Measurements from ENCODE around the gene TMEFF2.

The TMEFF2 gene

DNA sequence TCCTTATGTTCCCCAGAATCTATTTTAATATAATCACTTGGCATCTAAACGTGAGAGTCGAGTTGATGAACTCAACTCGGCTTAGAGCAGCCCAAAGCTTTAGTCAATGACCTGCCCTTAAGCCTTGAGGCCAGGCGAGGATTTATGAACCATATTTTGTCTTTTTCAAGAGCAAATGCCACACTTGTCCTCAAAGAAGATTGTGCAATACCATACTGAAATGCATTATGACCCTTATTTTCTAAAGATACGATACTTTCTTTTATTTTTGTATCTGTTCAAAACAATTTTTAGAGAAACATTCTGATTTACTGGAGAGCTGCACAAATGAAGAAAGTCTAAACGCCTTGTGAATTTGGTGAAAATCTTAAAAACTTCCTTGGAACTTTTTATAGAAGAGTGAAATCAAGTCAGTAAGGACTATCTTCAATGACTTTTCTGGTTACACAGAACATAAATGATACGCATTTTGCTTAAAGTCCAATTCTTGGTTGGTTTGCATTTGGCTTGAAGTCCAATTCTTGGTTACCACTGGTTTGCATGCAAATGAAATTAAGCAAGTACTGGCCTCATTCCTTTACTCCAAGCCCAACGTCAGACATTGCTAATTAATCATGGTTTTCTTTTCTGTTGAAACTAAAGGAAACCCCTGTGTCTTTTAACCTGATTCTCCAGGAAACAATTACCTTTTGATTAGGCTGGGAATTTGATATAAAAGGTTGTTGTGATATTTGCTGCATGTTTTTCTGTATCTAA is 242.0 kb downstream of the TMEFF2 start:
- Mint-ChIP-seq H3K4me1 (no peaks in the 10 kb centered on the region), H3K9me3 (no peaks in the 10 kb centered on the region), H3K27ac (no peak overlapping the region), H3K4me3 (no peak overlapping the region), H3K36me3 (ENCODE audit: low read depth) (no peaks in the 10 kb centered on the region), H3K27me3 (ENCODE audit: low read depth) (no peaks in the 10 kb centered on the region)
- TF ChIP-seq CTCF (IDR thresholded peaks at IDR 0.05; ENCODE audit: unreplicated experiment in 3 of 3): no peak

DNA sequence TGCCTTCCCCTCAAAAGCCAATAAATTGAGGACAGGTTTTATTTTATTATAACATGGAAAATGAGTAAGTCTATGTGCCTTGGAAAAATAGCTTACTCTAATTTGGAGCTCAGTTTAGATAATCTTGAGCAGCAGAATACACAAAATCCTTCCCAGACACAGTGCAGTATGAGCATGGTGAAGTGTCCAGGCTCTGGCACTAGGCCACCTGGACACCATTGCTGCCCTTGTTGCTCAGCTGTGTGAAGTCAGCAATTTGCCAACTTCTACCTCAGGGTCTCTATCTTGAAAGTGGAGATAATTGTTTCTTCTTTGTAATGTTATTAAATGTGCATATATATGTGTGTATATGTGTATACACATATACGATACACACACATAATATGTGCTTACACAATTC is 242.9 kb downstream of the TMEFF2 start:
- H3K27me3 Mint-ChIP-seq (ENCODE audit: low read depth): no peaks in the 10 kb centered on the region
- no peaks in the 10 kb centered on the region for H3K4me1 Mint-ChIP-seq
- no peaks in the 10 kb centered on the region for H3K36me3 Mint-ChIP-seq (ENCODE audit: low read depth)
- TF ChIP-seq CTCF (IDR thresholded peaks at IDR 0.05; ENCODE audit: unreplicated experiment in 3 of 3): no peak
- no peak overlapping the region for H3K4me3 Mint-ChIP-seq
- H3K27ac Mint-ChIP-seq: no peak overlapping the region
- no peaks in the 10 kb centered on the region for H3K9me3 Mint-ChIP-seq

GRCh38 chr2:191951376-191951775 is 243.4 kb downstream of the TMEFF2 start:
- no peaks in the 10 kb centered on the region for H3K36me3 Mint-ChIP-seq (ENCODE audit: low read depth)
- H3K27ac Mint-ChIP-seq: no peak overlapping the region

GRCh38 chr2:191950132-191950874 is 244.4 kb downstream of the TMEFF2 start:
- no peak for TF ChIP-seq CTCF (IDR thresholded peaks at IDR 0.05; ENCODE audit: unreplicated experiment in 3 of 3)
- Mint-ChIP-seq H3K9me3 (no peaks in the 10 kb centered on the region), H3K4me1 (no peaks in the 10 kb centered on the region), H3K4me3 (no peak overlapping the region), H3K27me3 (ENCODE audit: low read depth) (no peaks in the 10 kb centered on the region), H3K27ac (no peak overlapping the region), H3K36me3 (ENCODE audit: low read depth) (no peaks in the 10 kb centered on the region)

More at GRCh38 chr2:191951376-191951775, 243.4 kb downstream of the TMEFF2 start:
- TF ChIP-seq CTCF (IDR thresholded peaks at IDR 0.05; ENCODE audit: unreplicated experiment in 3 of 3): no peak
- Mint-ChIP-seq H3K27me3 (ENCODE audit: low read depth) (no peaks in the 10 kb centered on the region), H3K9me3 (no peaks in the 10 kb centered on the region), H3K4me3 (no peak overlapping the region), H3K4me1 (no peaks in the 10 kb centered on the region)

DNA sequence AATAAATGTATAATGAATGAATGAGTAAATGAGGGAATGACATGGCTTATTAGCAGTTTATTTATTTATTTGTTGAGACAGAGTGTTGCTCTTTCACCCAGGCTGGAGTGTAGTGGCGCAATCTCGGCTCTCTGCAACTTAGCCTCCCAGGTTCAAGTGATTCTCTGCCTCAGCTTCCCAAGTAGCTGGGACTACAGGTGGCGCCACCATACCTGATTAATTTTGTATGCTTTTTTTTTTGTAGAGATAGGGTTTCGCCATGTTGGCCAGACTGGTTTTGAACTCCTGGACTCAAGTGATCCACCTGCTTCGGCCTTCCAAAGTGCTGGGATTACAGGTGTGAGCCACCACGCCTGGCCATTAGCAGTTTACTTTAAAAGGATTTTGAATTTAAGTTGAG is 247.5 kb downstream of the TMEFF2 start:
- Mint-ChIP-seq H3K27me3 (ENCODE audit: low read depth) (no peaks in the 10 kb centered on the region), H3K4me3 (no peak overlapping the region), H3K4me1 (peaks cover 9% of the 10 kb centered on the region), H3K27ac (no peak overlapping the region), H3K9me3 (no peaks in the 10 kb centered on the region), H3K36me3 (ENCODE audit: low read depth) (no peaks in the 10 kb centered on the region)
- no peak for TF ChIP-seq CTCF (IDR thresholded peaks at IDR 0.05; ENCODE audit: unreplicated experiment in 3 of 3)
